ENCODE results near the gene TMEM98. TPM values are rescaled to one million over a fixed set of nuclear protein-coding genes. Genes with fewer than 3 reads are reported as not detected.
A peak's percentile ranks its signal among the peaks of the same experiment; 100 is the strongest.
"Not testable (repeated sequence)": the region's sequence is repeated elsewhere in the genome, so short reads cannot be mapped to it uniquely, and the experiment has no call there.

The TMEM98 gene
- total and polyA plus RNA-seq, 4 donors, result 39.3 to 91.4 (median 60.9) TPM

DNA sequence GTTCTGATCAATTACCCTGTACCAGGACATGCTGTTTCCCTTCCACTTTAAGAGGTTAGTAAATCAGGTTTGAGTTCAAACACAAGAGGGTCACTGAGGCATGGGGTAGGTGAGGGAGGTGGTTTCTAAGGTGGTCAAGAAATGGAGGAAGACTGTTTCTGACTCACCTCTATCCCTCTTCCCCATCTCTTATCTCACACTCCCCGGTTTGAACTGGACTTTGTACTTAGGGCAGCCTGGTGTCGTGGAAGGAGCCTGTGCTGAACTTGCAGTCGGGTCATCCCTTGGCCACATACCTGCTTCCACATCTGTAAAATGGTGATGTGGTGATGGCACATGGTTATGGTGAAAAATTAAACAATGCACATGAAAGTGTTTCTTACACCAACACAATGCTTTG lies 17.2 kb upstream of the TMEM98 start:
- Histone ChIP-seq H3K9me3 (ENCODE audit: control insufficient read depth, low read length) (no peaks in the 10 kb centered on the region), H3K27me3 (ENCODE audit: control insufficient read depth in 1 of 2, insufficient read depth in 2 of 2, low read length in 1 of 2) (no peaks in the 10 kb centered on the region), H3K4me1 (ENCODE audit: control insufficient read depth in 1 of 2, insufficient read depth in 2 of 2, low read length in 2 of 2) (no peaks in the 10 kb centered on the region), H3K27ac (ENCODE audit: low read depth in 1 of 2, low read length in 2 of 2) (no peak overlapping the region), H3K4me3 (ENCODE audit: low read length in 2 of 2) (no peak overlapping the region), H3K36me3 (ENCODE audit: control insufficient read depth in 1 of 2, insufficient read depth in 2 of 2, low read length in 1 of 2) (no peaks in the 10 kb centered on the region)
- intact Hi-C loops (cut with DNase I), result loop anchor here (2.0 to 10.0 kb wide), 3 partner anchors 32 to 426 kb away; partner anchors contain the start of gene CDK5R1 (in 1 of the 2)
- ATAC-seq (ENCODE audit: low FRiP score) (no peak), DNase-seq (no peak)
- 89 to 94% methylated on average over 3 of the region's 3 CpGs for WGBS, 2 donors

DNA sequence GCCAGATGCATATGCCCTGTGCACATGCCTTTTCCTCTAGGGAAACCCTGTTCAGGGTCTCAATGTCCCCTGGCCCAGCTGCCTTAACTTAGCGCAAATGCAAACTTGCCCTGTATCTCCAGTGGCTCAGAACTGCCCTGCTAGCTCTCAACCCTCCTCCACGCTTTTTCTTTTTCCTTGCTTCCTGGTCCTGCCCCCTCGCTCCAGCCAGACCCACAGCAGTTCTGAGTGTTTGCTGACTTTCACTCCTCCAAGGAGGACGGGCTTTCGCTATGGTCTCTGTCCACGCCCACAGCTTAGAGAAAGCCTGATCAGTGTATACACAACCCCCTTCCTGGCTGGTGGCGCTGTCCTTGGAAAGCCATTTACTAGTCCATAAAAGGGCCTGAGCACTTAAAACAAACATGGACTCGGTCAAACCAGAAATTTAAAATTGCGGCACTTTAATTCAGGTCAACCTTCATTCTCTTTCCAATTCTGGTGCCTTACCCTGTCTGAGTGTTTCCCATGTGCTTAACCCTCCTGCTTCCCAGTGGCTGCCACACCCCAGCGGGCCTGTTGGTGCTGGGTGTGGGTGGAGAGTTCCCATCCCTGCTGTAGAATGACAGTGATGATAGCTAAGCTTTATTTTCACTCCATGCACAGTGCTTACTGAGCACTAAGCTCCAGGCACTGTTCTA lies 15.6 kb upstream of the TMEM98 start:
- DNase-seq (peak; percentile 83 to 84), ATAC-seq (ENCODE audit: low FRiP score) (peak; percentile 91)
- H3K4me3 ChIP-seq (ENCODE audit: low read length in 2 of 2), result no peak overlapping the region
- no peaks in the 10 kb centered on the region for H3K4me1 ChIP-seq (ENCODE audit: control insufficient read depth in 1 of 2, insufficient read depth in 2 of 2, low read length in 2 of 2)
- intact Hi-C loops (cut with DNase I), result loop anchor here (10.0 kb wide), 2 partner anchors 128 to 428 kb away; partner anchors contain the start of gene CDK5R1 (in 1 of the 2)
- 6 to 8% methylated on average over 10 of the region's 10 CpGs for WGBS, 2 donors
- peak overlapping the region in 1 of 2 donors; percentile 20 for H3K27ac ChIP-seq (ENCODE audit: low read depth in 1 of 2, low read length in 2 of 2)
- H3K27me3 ChIP-seq (ENCODE audit: control insufficient read depth in 1 of 2, insufficient read depth in 2 of 2, low read length in 1 of 2), result no peaks in the 10 kb centered on the region
- no peaks in the 10 kb centered on the region for H3K36me3 ChIP-seq (ENCODE audit: control insufficient read depth in 1 of 2, insufficient read depth in 2 of 2, low read length in 1 of 2)
- H3K9me3 ChIP-seq (ENCODE audit: control insufficient read depth, low read length), result no peaks in the 10 kb centered on the region

GRCh38 chr17:32913593-32913992 lies 14.4 kb upstream of the TMEM98 start:
- H3K27me3 ChIP-seq (ENCODE audit: control insufficient read depth in 1 of 2, insufficient read depth in 2 of 2, low read length in 1 of 2), result no peaks in the 10 kb centered on the region
- H3K36me3 ChIP-seq (ENCODE audit: control insufficient read depth in 1 of 2, insufficient read depth in 2 of 2, low read length in 1 of 2), result no peaks in the 10 kb centered on the region
- DNase-seq (no peak), ATAC-seq (ENCODE audit: low FRiP score) (no peak)
- intact Hi-C loops (cut with DNase I), result loop anchor here (10.0 kb wide), 2 partner anchors 129 to 429 kb away; partner anchors contain the start of gene CDK5R1 (in 1 of the 2)
- H3K4me3 ChIP-seq (ENCODE audit: low read length in 2 of 2), result no peak overlapping the region
- WGBS, 2 donors, result 83 to 97% methylated on average over 7 of the region's 7 CpGs
- no peak overlapping the region for H3K27ac ChIP-seq (ENCODE audit: low read depth in 1 of 2, low read length in 2 of 2)
- no peaks in the 10 kb centered on the region for H3K4me1 ChIP-seq (ENCODE audit: control insufficient read depth in 1 of 2, insufficient read depth in 2 of 2, low read length in 2 of 2)
- H3K9me3 ChIP-seq (ENCODE audit: control insufficient read depth, low read length), result no peaks in the 10 kb centered on the region

DNA sequence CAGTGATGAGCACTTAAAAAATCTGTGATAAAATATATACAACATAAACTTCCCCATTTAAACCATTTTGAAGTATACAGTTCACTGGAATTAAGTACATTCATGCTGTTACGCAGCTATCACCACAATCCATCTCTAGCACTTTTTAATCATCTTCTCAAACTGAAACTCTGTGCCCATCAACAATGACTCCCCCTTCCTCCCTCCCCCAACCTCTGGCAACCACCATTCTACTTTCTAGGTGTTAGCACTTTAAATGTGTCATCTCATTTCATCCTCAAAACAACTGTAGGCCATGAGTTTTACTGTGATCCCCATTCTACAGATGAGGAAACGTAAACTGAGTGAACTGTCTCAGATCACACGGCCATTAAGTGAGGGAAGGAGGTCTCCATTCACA lies 13.8 kb upstream of the TMEM98 start:
- WGBS, 2 donors, result 91 to 96% methylated on average over 3 of the region's 3 CpGs
- Histone ChIP-seq H3K27ac (ENCODE audit: low read depth in 1 of 2, low read length in 2 of 2) (no peak overlapping the region), H3K4me3 (ENCODE audit: low read length in 2 of 2) (no peak overlapping the region), H3K4me1 (ENCODE audit: control insufficient read depth in 1 of 2, insufficient read depth in 2 of 2, low read length in 2 of 2) (no peaks in the 10 kb centered on the region), H3K27me3 (ENCODE audit: control insufficient read depth in 1 of 2, insufficient read depth in 2 of 2, low read length in 1 of 2) (no peaks in the 10 kb centered on the region), H3K36me3 (ENCODE audit: control insufficient read depth in 1 of 2, insufficient read depth in 2 of 2, low read length in 1 of 2) (no peaks in the 10 kb centered on the region), H3K9me3 (ENCODE audit: control insufficient read depth, low read length) (no peaks in the 10 kb centered on the region)
- intact Hi-C loops (cut with DNase I), result loop anchor here (10.0 kb wide), 2 partner anchors 129 to 429 kb away; partner anchors contain the start of gene CDK5R1 (in 1 of the 2)
- ATAC-seq (ENCODE audit: low FRiP score) (no peak), DNase-seq (no peak)

DNA sequence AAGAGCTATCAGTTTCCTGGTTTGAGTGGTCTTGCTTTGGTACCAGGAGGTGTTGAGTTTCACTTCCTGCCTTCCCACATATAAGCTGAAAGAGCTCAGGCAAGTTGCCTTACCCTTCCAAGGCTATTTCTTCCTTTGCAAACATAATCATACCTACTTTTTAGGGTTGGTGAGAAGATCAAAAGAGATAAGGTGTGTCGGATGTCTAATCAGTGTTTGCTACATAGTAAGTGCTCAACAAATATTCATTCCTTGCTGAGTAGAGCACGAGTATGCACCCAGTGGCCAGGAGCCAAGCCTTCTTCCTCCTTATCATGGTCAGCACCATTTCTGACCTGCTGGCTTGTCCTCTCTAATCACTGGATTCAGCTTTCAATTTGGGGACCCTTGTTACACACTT lies 12.7 kb upstream of the TMEM98 start:
- Histone ChIP-seq H3K36me3 (ENCODE audit: control insufficient read depth in 1 of 2, insufficient read depth in 2 of 2, low read length in 1 of 2) (no peaks in the 10 kb centered on the region), H3K9me3 (ENCODE audit: control insufficient read depth, low read length) (no peaks in the 10 kb centered on the region), H3K27me3 (ENCODE audit: control insufficient read depth in 1 of 2, insufficient read depth in 2 of 2, low read length in 1 of 2) (no peaks in the 10 kb centered on the region), H3K4me3 (ENCODE audit: low read length in 2 of 2) (no peak overlapping the region), H3K27ac (ENCODE audit: low read depth in 1 of 2, low read length in 2 of 2) (no peak overlapping the region), H3K4me1 (ENCODE audit: control insufficient read depth in 1 of 2, insufficient read depth in 2 of 2, low read length in 2 of 2) (no peaks in the 10 kb centered on the region)
- ATAC-seq (ENCODE audit: low FRiP score) (no peak), DNase-seq (no peak)
- intact Hi-C loops (cut with DNase I), result loop anchor here (10.0 kb wide), 2 partner anchors 130 to 430 kb away; partner anchors contain the start of gene CDK5R1 (in 1 of the 2)
- 49 to 50% methylated on average over 2 of the region's 2 CpGs for WGBS, 2 donors

GRCh38 chr17:32916134-32916533 lies 11.8 kb upstream of the TMEM98 start:
- no peak for DNase-seq
- H3K27me3 ChIP-seq (ENCODE audit: control insufficient read depth in 1 of 2, insufficient read depth in 2 of 2, low read length in 1 of 2), result no peaks in the 10 kb centered on the region
- H3K4me3 ChIP-seq (ENCODE audit: low read length in 2 of 2), result no peak overlapping the region
- 53 to 76% methylated on average over 3 of the region's 3 CpGs for WGBS, 2 donors
- no peak for ATAC-seq (ENCODE audit: low FRiP score)
- intact Hi-C loops (cut with DNase I), result loop anchor here (10.0 kb wide), 2 partner anchors 131 to 431 kb away; partner anchors contain the start of gene CDK5R1 (in 1 of the 2)
- H3K4me1 ChIP-seq (ENCODE audit: control insufficient read depth in 1 of 2, insufficient read depth in 2 of 2, low read length in 2 of 2), result no peaks in the 10 kb centered on the region
- H3K27ac ChIP-seq (ENCODE audit: low read depth in 1 of 2, low read length in 2 of 2), result no peak overlapping the region
- H3K36me3 ChIP-seq (ENCODE audit: control insufficient read depth in 1 of 2, insufficient read depth in 2 of 2, low read length in 1 of 2), result no peaks in the 10 kb centered on the region
- H3K9me3 ChIP-seq (ENCODE audit: control insufficient read depth, low read length), result no peaks in the 10 kb centered on the region

DNA sequence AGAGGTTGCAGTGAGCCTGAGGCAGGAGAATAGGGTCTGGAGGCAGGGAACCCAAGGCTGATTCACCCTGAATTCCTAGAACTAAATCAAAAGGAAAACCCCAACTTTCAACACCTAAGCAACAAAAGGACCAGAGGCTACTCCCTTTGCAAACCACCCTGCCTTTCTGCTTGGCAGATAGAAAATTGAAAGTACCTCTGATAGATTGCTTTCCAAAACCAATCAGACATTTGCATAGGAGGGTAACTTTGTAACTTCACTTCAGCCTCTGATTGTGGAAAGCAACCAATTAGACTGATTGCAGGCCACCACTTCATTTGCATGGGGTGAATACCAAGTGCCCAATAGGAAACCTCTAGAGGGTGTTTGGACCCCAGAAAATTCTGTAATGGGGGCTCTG lies 10.9 kb upstream of the TMEM98 start:
- no peak for DNase-seq
- intact Hi-C loops (cut with DNase I), result loop anchor here (10.0 kb wide), 2 partner anchors 132 to 432 kb away; partner anchors contain the start of gene CDK5R1 (in 1 of the 2)
- H3K36me3 ChIP-seq (ENCODE audit: control insufficient read depth in 1 of 2, insufficient read depth in 2 of 2, low read length in 1 of 2), result no peaks in the 10 kb centered on the region
- no peaks in the 10 kb centered on the region for H3K27me3 ChIP-seq (ENCODE audit: control insufficient read depth in 1 of 2, insufficient read depth in 2 of 2, low read length in 1 of 2)
- no peaks in the 10 kb centered on the region for H3K9me3 ChIP-seq (ENCODE audit: control insufficient read depth, low read length)
- H3K4me3 ChIP-seq (ENCODE audit: low read length in 2 of 2), result no peak overlapping the region
- ATAC-seq (ENCODE audit: low FRiP score), result no peak
- no peak overlapping the region for H3K27ac ChIP-seq (ENCODE audit: low read depth in 1 of 2, low read length in 2 of 2)
- H3K4me1 ChIP-seq (ENCODE audit: control insufficient read depth in 1 of 2, insufficient read depth in 2 of 2, low read length in 2 of 2), result no peaks in the 10 kb centered on the region

DNA sequence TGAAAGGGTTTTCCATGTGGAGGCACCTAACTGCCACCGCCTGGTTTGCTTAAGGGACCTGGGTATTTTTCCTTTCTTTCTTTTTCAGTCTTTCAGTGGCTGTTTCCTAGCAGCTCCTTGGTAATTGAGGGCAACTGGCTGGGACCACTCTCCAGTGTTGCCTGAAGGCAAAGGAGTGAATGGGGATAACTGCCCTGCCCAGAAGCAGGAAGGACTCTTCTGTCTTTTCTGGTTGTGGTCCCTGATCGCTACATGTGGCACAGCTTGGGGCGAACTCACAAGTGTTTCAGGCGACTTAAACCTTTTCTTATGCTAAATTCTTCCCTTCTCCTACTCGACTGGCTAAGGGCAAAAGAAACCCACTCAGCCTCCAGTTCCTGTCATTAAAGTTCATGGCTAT lies 10.1 kb upstream of the TMEM98 start:
- Histone ChIP-seq H3K27me3 (ENCODE audit: control insufficient read depth in 1 of 2, insufficient read depth in 2 of 2, low read length in 1 of 2) (no peaks in the 10 kb centered on the region), H3K4me3 (ENCODE audit: low read length in 2 of 2) (no peak overlapping the region), H3K4me1 (ENCODE audit: control insufficient read depth in 1 of 2, insufficient read depth in 2 of 2, low read length in 2 of 2) (no peaks in the 10 kb centered on the region), H3K9me3 (ENCODE audit: control insufficient read depth, low read length) (no peaks in the 10 kb centered on the region), H3K36me3 (ENCODE audit: control insufficient read depth in 1 of 2, insufficient read depth in 2 of 2, low read length in 1 of 2) (no peaks in the 10 kb centered on the region), H3K27ac (ENCODE audit: low read depth in 1 of 2, low read length in 2 of 2) (no peak overlapping the region)
- no peak for ATAC-seq (ENCODE audit: low FRiP score)
- intact Hi-C loops (cut with DNase I), result loop anchor here (10.0 kb wide), 2 partner anchors 133 to 433 kb away; partner anchors contain the start of gene CDK5R1 (in 1 of the 2)
- DNase-seq, result no peak
- WGBS, 2 donors, result 80 to 84% methylated on average over 5 of the region's 5 CpGs

DNA sequence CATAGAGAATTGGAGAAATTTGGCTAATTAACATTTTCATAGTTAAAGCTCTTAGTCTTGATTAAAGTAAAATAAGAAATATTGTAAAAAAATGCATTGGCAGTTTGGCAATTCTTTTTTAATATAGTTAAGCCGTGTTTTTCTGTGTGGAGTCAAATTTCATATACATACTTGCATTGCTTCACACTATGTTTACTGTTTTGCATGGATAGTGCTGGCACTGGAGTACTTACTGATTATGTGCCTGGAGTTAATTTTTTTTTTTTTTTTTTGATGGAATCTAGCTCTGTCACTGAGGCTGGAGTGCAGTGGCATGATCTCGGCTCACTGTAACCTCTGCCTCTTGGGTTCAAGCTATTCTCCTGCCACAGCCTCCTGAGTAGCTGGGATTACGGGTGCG lies 8.1 kb upstream of the TMEM98 start:
- not testable (repeated sequence) for H3K9me3 ChIP-seq (ENCODE audit: control insufficient read depth, low read length); H3K4me1 ChIP-seq (ENCODE audit: control insufficient read depth in 1 of 2, insufficient read depth in 2 of 2, low read length in 2 of 2); H3K4me3 ChIP-seq (ENCODE audit: low read length in 2 of 2); H3K27ac ChIP-seq (ENCODE audit: low read depth in 1 of 2, low read length in 2 of 2); H3K36me3 ChIP-seq (ENCODE audit: control insufficient read depth in 1 of 2, insufficient read depth in 2 of 2, low read length in 1 of 2); H3K27me3 ChIP-seq (ENCODE audit: control insufficient read depth in 1 of 2, insufficient read depth in 2 of 2, low read length in 1 of 2); ATAC-seq (ENCODE audit: low FRiP score); DNase-seq
- 92 to 96% methylated on average over 4 of the region's 4 CpGs for WGBS, 2 donors
- intact Hi-C loops (cut with DNase I), result loop anchor here (10.0 kb wide), 2 partner anchors 135 to 435 kb away; partner anchors contain the start of gene CDK5R1 (in 1 of the 2)

Data from aorta (tissue), 5 donors.